Measurements from ENCODE around the gene NR3C2. TPM values are rescaled to one million over a fixed set of nuclear protein-coding genes. Genes with fewer than 3 reads are reported as not detected.

The NR3C2 gene
- total and polyA plus RNA-seq, 4 donors = 2.8 to 43.9 (median 11.5) TPM

GRCh38 chr4:148398988-148399387, 43.2 kb downstream of the NR3C2 start:
- Histone ChIP-seq H3K9me3 (ENCODE audit: control insufficient read depth in 4 of 4, insufficient read depth in 3 of 4, low read length in 3 of 4) (no peaks in the 10 kb centered on the region), H3K36me3 (ENCODE audit: control insufficient read depth in 4 of 4, insufficient read depth in 4 of 4, low read length in 4 of 4) (no peaks in the 10 kb centered on the region), H3K27me3 (ENCODE audit: control insufficient read depth in 3 of 3, insufficient read depth in 3 of 3, low read length in 2 of 3) (no peaks in the 10 kb centered on the region), H3K4me3 (no peak overlapping the region), H3K27ac (ENCODE audit: low read depth in 1 of 2, low read length in 1 of 2) (no peak overlapping the region), H3K4me1 (ENCODE audit: control insufficient read depth in 5 of 5, insufficient read depth in 5 of 5, low read length in 5 of 5) (peaks cover 0 to 15% (median 6%) of the 10 kb centered on the region in 5 donors), H3K9ac (ENCODE audit: insufficient read depth in 1 of 2, low read length in 2 of 2) (no peak overlapping the region)
- DNase-seq (no peak), ATAC-seq (ENCODE audit: insufficient read depth, low FRiP score) (no peak)
- no peak for TF ChIP-seq CTCF (IDR thresholded peaks at IDR 0.05; ENCODE audit: control extremely low read depth, extremely low read depth)

- no peak for TF ChIP-seq CTCF (IDR thresholded peaks at IDR 0.05; ENCODE audit: control extremely low read depth, extremely low read depth)
- Histone ChIP-seq H3K9me3 (ENCODE audit: control insufficient read depth in 4 of 4, insufficient read depth in 3 of 4, low read length in 3 of 4) (no peaks in the 10 kb centered on the region), H3K4me1 (ENCODE audit: control insufficient read depth in 5 of 5, insufficient read depth in 5 of 5, low read length in 5 of 5) (peaks cover 0 to 15% (median 6%) of the 10 kb centered on the region in 5 donors), H3K4me3 (no peak overlapping the region), H3K36me3 (ENCODE audit: control insufficient read depth in 4 of 4, insufficient read depth in 4 of 4, low read length in 4 of 4) (no peaks in the 10 kb centered on the region), H3K27me3 (ENCODE audit: control insufficient read depth in 3 of 3, insufficient read depth in 3 of 3, low read length in 2 of 3) (no peaks in the 10 kb centered on the region), H3K9ac (ENCODE audit: insufficient read depth in 1 of 2, low read length in 2 of 2) (no peak overlapping the region), H3K27ac (ENCODE audit: low read depth in 1 of 2, low read length in 1 of 2) (no peak overlapping the region)
- no peak for DNase-seq
- no peak for ATAC-seq (ENCODE audit: insufficient read depth, low FRiP score)
- 91 to 93% methylated on average over 2 of the region's 2 CpGs for WGBS, 2 donors
Measured at GRCh38 chr4:148397771-148398170, 44.4 kb downstream of the NR3C2 start.

- Histone ChIP-seq H3K36me3 (ENCODE audit: control insufficient read depth in 4 of 4, insufficient read depth in 4 of 4, low read length in 4 of 4) (no peaks in the 10 kb centered on the region), H3K9me3 (ENCODE audit: control insufficient read depth in 4 of 4, insufficient read depth in 3 of 4, low read length in 3 of 4) (no peaks in the 10 kb centered on the region), H3K4me3 (no peak overlapping the region), H3K9ac (ENCODE audit: insufficient read depth in 1 of 2, low read length in 2 of 2) (no peak overlapping the region), H3K4me1 (ENCODE audit: control insufficient read depth in 5 of 5, insufficient read depth in 5 of 5, low read length in 5 of 5) (peaks cover 0 to 15% (median 6%) of the 10 kb centered on the region in 5 donors), H3K27ac (ENCODE audit: low read depth in 1 of 2, low read length in 1 of 2) (no peak overlapping the region), H3K27me3 (ENCODE audit: control insufficient read depth in 3 of 3, insufficient read depth in 3 of 3, low read length in 2 of 3) (no peaks in the 10 kb centered on the region)
- TF ChIP-seq CTCF (IDR thresholded peaks at IDR 0.05; ENCODE audit: control extremely low read depth, extremely low read depth) = no peak
- WGBS, 2 donors = 70 to 79% methylated on average over 3 of the region's 3 CpGs
- DNase-seq (peak in 2 of 3 donors; percentile 26 to 38), ATAC-seq (ENCODE audit: insufficient read depth, low FRiP score) (peak; percentile 39)
Measured at GRCh38 chr4:148396986-148397673, 45.1 kb downstream of the NR3C2 start.

DNA sequence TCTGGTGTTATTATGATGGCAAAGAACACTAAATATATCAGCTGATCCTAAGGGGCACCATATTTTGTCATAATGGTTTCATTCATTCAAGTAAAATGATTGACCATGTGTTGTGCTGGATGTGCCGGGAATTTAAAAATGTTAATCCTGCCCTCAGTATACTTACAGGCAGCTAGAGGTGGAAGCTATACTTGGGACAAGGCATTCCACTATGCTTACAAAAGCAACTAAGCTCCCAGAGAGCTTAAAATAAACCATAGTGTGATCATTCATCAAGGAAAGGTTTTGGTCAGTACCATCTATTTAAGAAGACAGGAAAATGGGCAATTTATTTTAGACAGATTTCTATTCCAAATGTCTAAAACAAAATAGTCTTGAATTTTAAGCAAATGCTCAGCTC, 46.4 kb downstream of the NR3C2 start:
- ATAC-seq (ENCODE audit: insufficient read depth, low FRiP score) = no peak
- Histone ChIP-seq H3K27ac (ENCODE audit: low read depth in 1 of 2, low read length in 1 of 2) (no peak overlapping the region), H3K4me1 (ENCODE audit: control insufficient read depth in 5 of 5, insufficient read depth in 5 of 5, low read length in 5 of 5) (peaks cover 0 to 15% (median 6%) of the 10 kb centered on the region in 5 donors), H3K36me3 (ENCODE audit: control insufficient read depth in 4 of 4, insufficient read depth in 4 of 4, low read length in 4 of 4) (no peaks in the 10 kb centered on the region), H3K27me3 (ENCODE audit: control insufficient read depth in 3 of 3, insufficient read depth in 3 of 3, low read length in 2 of 3) (no peaks in the 10 kb centered on the region), H3K9ac (ENCODE audit: insufficient read depth in 1 of 2, low read length in 2 of 2) (no peak overlapping the region), H3K9me3 (ENCODE audit: control insufficient read depth in 4 of 4, insufficient read depth in 3 of 4, low read length in 3 of 4) (no peaks in the 10 kb centered on the region), H3K4me3 (no peak overlapping the region)
- no peak for DNase-seq
- 96% methylated on average over 1 of the region's 1 CpG for WGBS, 2 donors
- no peak for TF ChIP-seq CTCF (IDR thresholded peaks at IDR 0.05; ENCODE audit: control extremely low read depth, extremely low read depth)

All from lung (tissue), 12 donors.